Activated CD8-positive, alpha-beta memory T cell treated with anti-CD3 and anti-CD28 coated beads, Interleukin-2, amount 50 U/mL, for 48 hours (primary cell): ENCODE results near the gene PSMA6.
"Not testable (repeated sequence)": the region's sequence is repeated elsewhere in the genome, so short reads cannot be mapped to it uniquely, and the experiment has no call there.

Experiments
- DNase-seq: peaks from one replicate; pipeline ENCODE4 v3.0.0-alpha.2; 2020

Gene PSMA6

GRCh38 chr14:35331605-35332516 lies 39.7 kb downstream of the PSMA6 start:
- DNase-seq = peak; percentile 53

- peak; percentile 73 for DNase-seq
Measured at GRCh38 chr14:35332517-35333263, 40.5 kb downstream of the PSMA6 start.

- peak; percentile 64 for DNase-seq
Measured at GRCh38 chr14:35333264-35333730, 41.1 kb downstream of the PSMA6 start.

GRCh38 chr14:35333797-35334743 lies 41.9 kb downstream of the PSMA6 start:
- peak; percentile 78 for DNase-seq

- peak; percentile 42 for DNase-seq
Measured at GRCh38 chr14:35335388-35336092, 43.4 kb downstream of the PSMA6 start.

- not testable (repeated sequence) for DNase-seq
Measured at GRCh38 chr14:35336171-35336493, 44.0 kb downstream of the PSMA6 start.

- peak; percentile 48 for DNase-seq
Measured at GRCh38 chr14:35336494-35337268, 44.5 kb downstream of the PSMA6 start.

- DNase-seq = peak; percentile 43
Measured at GRCh38 chr14:35337269-35338255, 45.4 kb downstream of the PSMA6 start.

- peak; percentile 38 for DNase-seq
Measured at GRCh38 chr14:35338731-35339405, 46.7 kb downstream of the PSMA6 start.

- DNase-seq = no peak
Measured at GRCh38 chr14:35339761-35340406, 47.7 kb downstream of the PSMA6 start.

GRCh38 chr14:35340616-35341453 lies 48.7 kb downstream of the PSMA6 start:
- DNase-seq = no peak

GRCh38 chr14:35341454-35341750 lies 49.2 kb downstream of the PSMA6 start:
- no peak for DNase-seq

GRCh38 chr14:35341751-35342488 lies 49.7 kb downstream of the PSMA6 start:
- DNase-seq = no peak

- no peak for DNase-seq
Measured at GRCh38 chr14:35342489-35343010, 50.4 kb downstream of the PSMA6 start.

- no peak for DNase-seq
Measured at GRCh38 chr14:35343702-35344101, 51.5 kb downstream of the PSMA6 start.

- no peak for DNase-seq
Measured at GRCh38 chr14:35344107-35344807, 52.1 kb downstream of the PSMA6 start.
